BE2C (cell line): ENCODE results near the gene VPS51.

Source experiments
- DNase-seq: peaks from one replicate; pipeline ENCODE4 v3.0.0-alpha.2; 2020
- H3K27me3 ChIP-seq: fragments of 250-450 bp; sonication (Bioruptor Pico); 2 replicates; pipeline ENCODE4 v1.5.1; 2020; ENCODE audit warnings: mild to moderate bottlenecking
- H3K36me3 ChIP-seq: fragments of 250-450 bp; sonication (Bioruptor Pico); 2 replicates; pipeline ENCODE4 v1.5.1; 2020; ENCODE audit warnings: mild to moderate bottlenecking
- H3K4me1 ChIP-seq: fragments of 250-450 bp; sonication (Bioruptor Pico); 2 replicates; pipeline ENCODE4 v1.5.1; 2020
- H3K4me3 ChIP-seq: 2 replicates; pipeline ENCODE4 v1.5.1; 2011; ENCODE audit warnings: low read depth, low read length
- H3K9me3 ChIP-seq: fragments of 250-450 bp; sonication (Bioruptor Pico); 2 replicates; pipeline ENCODE4 v1.5.1; 2020
- TF ChIP-seq, protein P1 (sequence below): IDR thresholded peaks from 2 replicates; pipeline ENCODE4 v1.5.1; 2012; ENCODE audit warnings: mild to moderate bottlenecking, low read depth, low read length

VPS51 gene

GRCh38 chr11:65130631-65131416, 34.8 kb downstream of the VPS51 start:
- H3K4me1 ChIP-seq: no peaks in the 10 kb centered on the region
- no peak overlapping the region for H3K4me3 ChIP-seq
- TF ChIP-seq, protein P1, sequence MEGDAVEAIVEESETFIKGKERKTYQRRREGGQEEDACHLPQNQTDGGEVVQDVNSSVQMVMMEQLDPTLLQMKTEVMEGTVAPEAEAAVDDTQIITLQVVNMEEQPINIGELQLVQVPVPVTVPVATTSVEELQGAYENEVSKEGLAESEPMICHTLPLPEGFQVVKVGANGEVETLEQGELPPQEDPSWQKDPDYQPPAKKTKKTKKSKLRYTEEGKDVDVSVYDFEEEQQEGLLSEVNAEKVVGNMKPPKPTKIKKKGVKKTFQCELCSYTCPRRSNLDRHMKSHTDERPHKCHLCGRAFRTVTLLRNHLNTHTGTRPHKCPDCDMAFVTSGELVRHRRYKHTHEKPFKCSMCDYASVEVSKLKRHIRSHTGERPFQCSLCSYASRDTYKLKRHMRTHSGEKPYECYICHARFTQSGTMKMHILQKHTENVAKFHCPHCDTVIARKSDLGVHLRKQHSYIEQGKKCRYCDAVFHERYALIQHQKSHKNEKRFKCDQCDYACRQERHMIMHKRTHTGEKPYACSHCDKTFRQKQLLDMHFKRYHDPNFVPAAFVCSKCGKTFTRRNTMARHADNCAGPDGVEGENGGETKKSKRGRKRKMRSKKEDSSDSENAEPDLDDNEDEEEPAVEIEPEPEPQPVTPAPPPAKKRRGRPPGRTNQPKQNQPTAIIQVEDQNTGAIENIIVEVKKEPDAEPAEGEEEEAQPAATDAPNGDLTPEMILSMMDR: no peak
- H3K36me3 ChIP-seq: peaks cover 9% of the 10 kb centered on the region; the same call in 1 of the 2 replicates
- H3K27me3 ChIP-seq: no peaks in the 10 kb centered on the region
- no peaks in the 10 kb centered on the region for H3K9me3 ChIP-seq
- DNase-seq: no peak

DNA sequence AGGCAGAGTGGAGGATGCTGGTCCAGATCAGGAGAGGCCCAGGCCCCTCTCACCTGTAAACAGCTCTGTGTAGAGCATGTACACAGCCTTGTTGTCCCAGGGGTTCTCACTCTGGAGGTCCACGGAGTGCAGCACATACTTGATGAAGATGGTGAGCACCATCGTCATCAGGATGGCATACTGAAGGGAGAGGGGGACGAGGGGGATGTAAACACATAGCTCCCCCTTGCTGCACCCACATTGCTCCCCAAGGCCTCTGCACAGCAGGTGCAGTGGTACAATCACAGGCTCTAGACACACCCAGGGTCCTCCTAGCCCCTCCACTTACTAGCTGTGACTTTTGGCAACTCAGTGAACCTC, 35.4 kb downstream of the VPS51 start:
- no peak for DNase-seq
- Histone ChIP-seq H3K4me3 (no peak overlapping the region), H3K9me3 (no peaks in the 10 kb centered on the region), H3K4me1 (no peaks in the 10 kb centered on the region), H3K36me3 (peaks cover 9% of the 10 kb centered on the region; the same call in 1 of the 2 replicates), H3K27me3 (no peaks in the 10 kb centered on the region)
- TF ChIP-seq, protein P1: no peak

DNA sequence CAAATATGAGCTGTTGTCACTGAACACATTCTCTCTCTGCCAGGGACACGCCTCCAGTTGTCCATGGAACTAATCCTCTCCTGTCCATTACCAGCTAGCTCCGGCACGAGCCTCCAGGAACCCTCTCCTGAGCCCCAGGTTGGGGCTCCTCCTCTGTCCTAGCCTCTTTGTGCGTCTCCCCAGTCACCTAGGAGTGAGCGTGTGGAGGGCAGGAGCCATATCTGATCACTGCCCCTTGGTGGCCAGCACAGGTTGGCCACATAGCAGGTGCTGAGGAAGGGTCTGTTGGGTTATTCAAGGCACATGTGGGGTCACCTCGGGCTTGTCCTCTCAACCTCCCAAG, 35.9 kb downstream of the VPS51 start:
- no peaks in the 10 kb centered on the region for H3K9me3 ChIP-seq
- no peak for DNase-seq
- H3K4me3 ChIP-seq: no peak overlapping the region
- no peaks in the 10 kb centered on the region for H3K27me3 ChIP-seq
- TF ChIP-seq, protein P1: no peak
- H3K36me3 ChIP-seq: peaks cover 9% of the 10 kb centered on the region; the same call in 1 of the 2 replicates
- H3K4me1 ChIP-seq: no peaks in the 10 kb centered on the region

GRCh38 chr11:65132238-65132987, 36.4 kb downstream of the VPS51 start:
- peaks cover 9% of the 10 kb centered on the region; the same call in 1 of the 2 replicates for H3K36me3 ChIP-seq

GRCh38 chr11:65132988-65133700, 37.1 kb downstream of the VPS51 start:
- Histone ChIP-seq H3K9me3 (no peaks in the 10 kb centered on the region), H3K36me3 (peaks cover 9% of the 10 kb centered on the region; the same call in 1 of the 2 replicates), H3K4me3 (peak overlapping the region; percentile 73), H3K4me1 (no peaks in the 10 kb centered on the region), H3K27me3 (no peaks in the 10 kb centered on the region)
- TF ChIP-seq, protein P1: no peak
- no peak for DNase-seq

More at GRCh38 chr11:65132238-65132987, 36.4 kb downstream of the VPS51 start:
- Histone ChIP-seq H3K9me3 (no peaks in the 10 kb centered on the region), H3K4me1 (no peaks in the 10 kb centered on the region), H3K4me3 (no peak overlapping the region), H3K27me3 (no peaks in the 10 kb centered on the region)
- DNase-seq: no peak
- TF ChIP-seq, protein P1: no peak
